ENCODE measurements around the gene VWA5B1.

- no peak for TF ChIP-seq CTCF (IDR thresholded peaks at IDR 0.05; ENCODE audit: low read depth, low read length)
- no peak for TF ChIP-seq EZH2phosphoT487 (IDR thresholded peaks at IDR 0.05; ENCODE audit: low read depth)
These were observed 34.2 kb downstream of the VWA5B1 start for GRCh38 chr1:20324704-20325406.
